ENCODE data around the gene MAML3. TPM values are rescaled to one million over a fixed set of nuclear protein-coding genes. Genes with fewer than 3 reads are reported as not detected.

The MAML3 gene
- total and polyA plus RNA-seq, 2 experiments from 2014 or later: 1.7 to 6.5 TPM

DNA sequence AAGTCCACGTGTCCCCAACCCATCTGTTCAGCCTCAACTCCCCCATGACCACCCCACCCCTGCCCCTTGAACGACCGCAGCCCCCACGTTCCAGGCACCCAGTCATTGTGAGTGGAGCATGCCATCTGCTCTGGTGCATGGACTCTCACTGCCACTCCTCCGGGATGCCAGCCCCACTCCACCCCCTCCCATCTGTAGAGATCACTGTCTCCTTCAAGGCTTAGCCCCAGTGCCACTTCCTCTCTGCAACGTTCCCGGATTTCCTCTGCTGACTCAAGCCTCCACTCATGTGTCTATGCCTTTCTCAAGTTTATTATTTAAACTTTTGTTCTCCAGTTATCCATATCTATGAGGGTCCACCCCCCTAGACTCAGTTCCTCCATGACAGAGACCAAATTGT, 54.0 kb downstream of the MAML3 start:
- ATAC-seq (no peak), DNase-seq (ENCODE audit: low spot score) (no peak)
- Histone ChIP-seq H3K36me3 (ENCODE audit: insufficient read depth) (no peaks in the 10 kb centered on the region), H3K27ac (ENCODE audit: low read depth) (no peak overlapping the region), H3K4me2 (no peak overlapping the region), H3K9me2 (ENCODE audit: insufficient read depth) (no peaks in the 10 kb centered on the region; the same call in 1 of the 2 replicates), H3F3A (replicated peaks; ENCODE audit: low read depth) (no peaks in the 10 kb centered on the region), H4K20me1 (replicated peaks; ENCODE audit: insufficient read depth) (no peaks in the 10 kb centered on the region), H2AFZ (no peak overlapping the region), H3K79me2 (replicated peaks; ENCODE audit: insufficient read depth) (no peaks in the 10 kb centered on the region), H3K27me3 (ENCODE audit: insufficient read depth) (no peaks in the 10 kb centered on the region), H3K4me1 (ENCODE audit: insufficient read depth) (peaks cover 8% of the 10 kb centered on the region), H3K4me3 (no peak overlapping the region)
- H3K27me3 Mint-ChIP-seq (ENCODE audit: insufficient read depth, low read depth, poor library complexity): no peaks in the 10 kb centered on the region
- TF ChIP-seq ZNF114 (CRISPR knock-in tag; IDR thresholded peaks at IDR 0.05): no peak
- TF ChIP-seq STAT1 (IDR thresholded peaks at IDR 0.05; ENCODE audit: unreplicated experiment): no peak
- no peak for TF ChIP-seq POLR2AphosphoS5 (IDR thresholded peaks at IDR 0.05; ENCODE audit: low read depth)
- TF ChIP-seq, protein P1, sequence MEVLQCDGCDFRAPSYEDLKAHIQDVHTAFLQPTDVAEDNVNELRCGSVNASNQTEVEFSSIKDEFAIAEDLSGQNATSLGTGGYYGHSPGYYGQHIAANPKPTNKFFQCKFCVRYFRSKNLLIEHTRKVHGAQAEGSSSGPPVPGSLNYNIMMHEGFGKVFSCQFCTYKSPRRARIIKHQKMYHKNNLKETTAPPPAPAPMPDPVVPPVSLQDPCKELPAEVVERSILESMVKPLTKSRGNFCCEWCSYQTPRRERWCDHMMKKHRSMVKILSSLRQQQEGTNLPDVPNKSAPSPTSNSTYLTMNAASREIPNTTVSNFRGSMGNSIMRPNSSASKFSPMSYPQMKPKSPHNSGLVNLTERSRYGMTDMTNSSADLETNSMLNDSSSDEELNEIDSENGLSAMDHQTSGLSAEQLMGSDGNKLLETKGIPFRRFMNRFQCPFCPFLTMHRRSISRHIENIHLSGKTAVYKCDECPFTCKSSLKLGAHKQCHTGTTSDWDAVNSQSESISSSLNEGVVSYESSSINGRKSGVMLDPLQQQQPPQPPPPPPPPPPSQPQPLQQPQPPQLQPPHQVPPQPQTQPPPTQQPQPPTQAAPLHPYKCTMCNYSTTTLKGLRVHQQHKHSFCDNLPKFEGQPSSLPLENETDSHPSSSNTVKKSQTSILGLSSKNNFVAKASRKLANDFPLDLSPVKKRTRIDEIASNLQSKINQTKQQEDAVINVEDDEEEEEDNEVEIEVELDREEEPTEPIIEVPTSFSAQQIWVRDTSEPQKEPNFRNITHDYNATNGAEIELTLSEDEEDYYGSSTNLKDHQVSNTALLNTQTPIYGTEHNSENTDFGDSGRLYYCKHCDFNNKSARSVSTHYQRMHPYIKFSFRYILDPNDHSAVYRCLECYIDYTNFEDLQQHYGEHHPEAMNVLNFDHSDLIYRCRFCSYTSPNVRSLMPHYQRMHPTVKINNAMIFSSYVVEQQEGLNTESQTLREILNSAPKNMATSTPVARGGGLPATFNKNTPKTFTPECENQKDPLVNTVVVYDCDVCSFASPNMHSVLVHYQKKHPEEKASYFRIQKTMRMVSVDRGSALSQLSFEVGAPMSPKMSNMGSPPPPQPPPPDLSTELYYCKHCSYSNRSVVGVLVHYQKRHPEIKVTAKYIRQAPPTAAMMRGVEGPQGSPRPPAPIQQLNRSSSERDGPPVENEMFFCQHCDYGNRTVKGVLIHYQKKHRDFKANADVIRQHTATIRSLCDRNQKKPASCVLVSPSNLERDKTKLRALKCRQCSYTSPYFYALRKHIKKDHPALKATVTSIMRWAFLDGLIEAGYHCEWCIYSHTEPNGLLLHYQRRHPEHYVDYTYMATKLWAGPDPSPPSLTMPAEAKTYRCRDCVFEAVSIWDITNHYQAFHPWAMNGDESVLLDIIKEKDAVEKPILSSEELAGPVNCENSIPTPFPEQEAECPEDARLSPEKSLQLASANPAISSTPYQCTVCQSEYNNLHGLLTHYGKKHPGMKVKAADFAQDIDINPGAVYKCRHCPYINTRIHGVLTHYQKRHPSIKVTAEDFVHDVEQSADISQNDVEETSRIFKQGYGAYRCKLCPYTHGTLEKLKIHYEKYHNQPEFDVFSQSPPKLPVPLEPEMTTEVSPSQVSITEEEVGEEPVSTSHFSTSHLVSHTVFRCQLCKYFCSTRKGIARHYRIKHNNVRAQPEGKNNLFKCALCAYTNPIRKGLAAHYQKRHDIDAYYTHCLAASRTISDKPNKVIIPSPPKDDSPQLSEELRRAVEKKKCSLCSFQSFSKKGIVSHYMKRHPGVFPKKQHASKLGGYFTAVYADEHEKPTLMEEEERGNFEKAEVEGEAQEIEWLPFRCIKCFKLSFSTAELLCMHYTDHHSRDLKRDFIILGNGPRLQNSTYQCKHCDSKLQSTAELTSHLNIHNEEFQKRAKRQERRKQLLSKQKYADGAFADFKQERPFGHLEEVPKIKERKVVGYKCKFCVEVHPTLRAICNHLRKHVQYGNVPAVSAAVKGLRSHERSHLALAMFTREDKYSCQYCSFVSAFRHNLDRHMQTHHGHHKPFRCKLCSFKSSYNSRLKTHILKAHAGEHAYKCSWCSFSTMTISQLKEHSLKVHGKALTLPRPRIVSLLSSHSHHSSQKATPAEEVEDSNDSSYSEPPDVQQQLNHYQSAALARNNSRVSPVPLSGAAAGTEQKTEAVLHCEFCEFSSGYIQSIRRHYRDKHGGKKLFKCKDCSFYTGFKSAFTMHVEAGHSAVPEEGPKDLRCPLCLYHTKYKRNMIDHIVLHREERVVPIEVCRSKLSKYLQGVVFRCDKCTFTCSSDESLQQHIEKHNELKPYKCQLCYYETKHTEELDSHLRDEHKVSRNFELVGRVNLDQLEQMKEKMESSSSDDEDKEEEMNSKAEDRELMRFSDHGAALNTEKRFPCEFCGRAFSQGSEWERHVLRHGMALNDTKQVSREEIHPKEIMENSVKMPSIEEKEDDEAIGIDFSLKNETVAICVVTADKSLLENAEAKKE (CRISPR knock-in tag; IDR thresholded peaks at IDR 0.05): no peak
- TF ChIP-seq EZH2 (IDR thresholded peaks at IDR 0.05; ENCODE audit: low read depth, unreplicated experiment): no peak
- TF ChIP-seq NANOG (IDR thresholded peaks at IDR 0.05; ENCODE audit: borderline replicate concordance): no peak
- TF ChIP-seq EZH2phosphoT487 (IDR thresholded peaks at IDR 0.05; ENCODE audit: unreplicated experiment): no peak
- no peak for TF ChIP-seq JUNB (IDR thresholded peaks at IDR 0.05; ENCODE audit: unreplicated experiment)
- no peak for TF ChIP-seq CREB1 (CRISPR knock-in tag; IDR thresholded peaks at IDR 0.05; ENCODE audit: low read depth)
- H3K27ac Mint-ChIP-seq: no peak overlapping the region
- H3K9me3 Mint-ChIP-seq: no peaks in the 10 kb centered on the region
- H3K4me1 Mint-ChIP-seq: peaks cover 16% of the 10 kb centered on the region
- H3K36me3 Mint-ChIP-seq (ENCODE audit: low read depth): no peaks in the 10 kb centered on the region
- no peak overlapping the region for H3K4me3 Mint-ChIP-seq
